Caki2 (cell line): Measurements from ENCODE around the gene SRGN. TPM values are rescaled to one million over a fixed set of nuclear protein-coding genes. Genes with fewer than 3 reads are reported as not detected.
"Not testable (repeated sequence)": the region's sequence is repeated elsewhere in the genome, so short reads cannot be mapped to it uniquely, and the experiment has no call there.

Experiments
- DNase-seq: peaks from one replicate; pipeline ENCODE4 v3.0.0-alpha.2; 2015; ENCODE audit warnings: low read depth
- in situ Hi-C: cut with HindIII; loops from 2 replicates; pipeline ENCODE4 v1.10.0; 2016; ENCODE audit warnings: low sequenced_read_pairs, low pct_unique_long_range_greater_than_20kb, mixed read lengths
- total RNA-seq: library from RNA; depleted of rRNA; stranded (reverse); fragments of >200 nt; shearing (Covaris generic); gene quantifications from 2 replicates; pipeline ENCODE4 v1.2.3, GENCODE V29; 2014; ENCODE audit warnings: low replicate concordance

Gene SRGN
- total RNA-seq, 1 experiment from 2014 or later: 293 TPM

DNA sequence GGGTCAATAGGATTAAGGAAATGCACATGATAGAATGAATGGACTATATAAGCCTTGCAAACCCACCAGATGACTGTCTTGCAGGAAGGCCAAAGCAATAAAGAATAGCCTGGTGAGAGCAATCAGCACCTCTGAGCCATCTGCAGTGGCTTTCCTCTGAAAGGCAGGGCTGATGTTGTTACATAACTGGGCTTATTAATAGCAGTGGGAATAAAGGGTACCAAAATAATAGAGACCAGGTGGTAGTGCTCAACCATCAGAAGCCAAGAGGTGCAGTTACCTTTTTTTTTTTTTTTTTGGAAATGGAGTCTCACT, 19.2 kb downstream of the SRGN start:
- DNase-seq: no peak
- in situ Hi-C loops: no loop called here

DNA sequence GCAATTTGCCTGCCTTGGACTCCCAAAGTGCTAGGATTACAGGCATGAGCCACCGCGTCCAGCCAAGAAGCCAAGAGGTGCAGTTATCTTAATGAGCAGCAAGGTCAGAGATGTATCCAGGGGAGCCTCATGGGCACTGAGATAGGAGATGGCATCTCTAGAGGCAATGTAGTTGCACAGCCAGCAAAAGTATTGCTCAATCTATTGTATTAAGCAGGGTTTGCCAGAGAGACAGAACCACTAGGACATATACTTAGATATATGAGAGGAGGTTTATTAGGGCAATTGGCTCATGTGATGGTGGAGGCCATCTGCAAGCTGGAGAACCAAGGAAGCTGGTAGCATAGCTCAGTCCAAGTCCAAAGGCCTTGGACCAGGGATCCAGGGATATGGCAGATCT, 19.8 kb downstream of the SRGN start:
- in situ Hi-C loops: no loop called here
- DNase-seq: no peak

DNA sequence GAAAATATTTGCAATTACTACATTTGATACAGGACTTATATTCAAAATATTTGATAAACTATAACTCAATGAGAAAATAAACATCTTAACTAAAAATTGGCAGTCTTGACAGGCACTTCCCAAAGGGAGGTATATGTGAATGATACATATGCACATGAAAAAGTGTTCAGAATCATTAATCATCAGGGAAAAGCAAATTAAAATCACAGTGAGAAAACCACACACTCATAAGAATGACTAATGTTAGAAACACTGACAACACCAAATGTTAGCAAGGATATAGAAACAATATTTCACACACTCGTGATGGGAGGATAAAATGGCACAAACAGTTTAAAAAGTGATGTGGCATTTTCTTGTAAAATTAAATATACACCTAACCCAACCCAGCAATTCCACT, 32.0 kb downstream of the SRGN start:
- in situ Hi-C loops: no loop called here
- no peak for DNase-seq

DNA sequence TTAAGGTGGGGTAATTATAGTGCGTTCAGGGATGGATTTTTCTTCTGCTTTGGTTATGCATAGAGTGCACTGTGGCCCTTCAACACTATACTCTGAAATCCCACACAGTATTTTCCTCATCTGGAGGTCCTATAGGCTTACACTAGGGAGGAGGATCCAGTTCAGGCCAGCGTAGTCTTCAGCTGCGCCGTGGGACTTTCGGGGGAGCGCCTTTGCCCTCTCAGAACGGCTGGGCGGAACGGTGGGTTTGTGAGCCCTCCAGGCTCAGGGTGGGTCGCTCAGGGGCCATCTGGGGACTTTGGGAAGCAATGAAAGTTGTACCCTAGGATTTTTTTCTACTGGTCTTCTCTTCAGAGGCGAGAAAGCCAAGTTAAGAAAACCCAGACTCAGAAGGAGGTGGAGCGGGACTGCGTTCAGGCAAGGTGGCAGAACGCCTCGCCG, 35.4 kb downstream of the SRGN start:
- no peak for DNase-seq
- in situ Hi-C loops: no loop called here

DNA sequence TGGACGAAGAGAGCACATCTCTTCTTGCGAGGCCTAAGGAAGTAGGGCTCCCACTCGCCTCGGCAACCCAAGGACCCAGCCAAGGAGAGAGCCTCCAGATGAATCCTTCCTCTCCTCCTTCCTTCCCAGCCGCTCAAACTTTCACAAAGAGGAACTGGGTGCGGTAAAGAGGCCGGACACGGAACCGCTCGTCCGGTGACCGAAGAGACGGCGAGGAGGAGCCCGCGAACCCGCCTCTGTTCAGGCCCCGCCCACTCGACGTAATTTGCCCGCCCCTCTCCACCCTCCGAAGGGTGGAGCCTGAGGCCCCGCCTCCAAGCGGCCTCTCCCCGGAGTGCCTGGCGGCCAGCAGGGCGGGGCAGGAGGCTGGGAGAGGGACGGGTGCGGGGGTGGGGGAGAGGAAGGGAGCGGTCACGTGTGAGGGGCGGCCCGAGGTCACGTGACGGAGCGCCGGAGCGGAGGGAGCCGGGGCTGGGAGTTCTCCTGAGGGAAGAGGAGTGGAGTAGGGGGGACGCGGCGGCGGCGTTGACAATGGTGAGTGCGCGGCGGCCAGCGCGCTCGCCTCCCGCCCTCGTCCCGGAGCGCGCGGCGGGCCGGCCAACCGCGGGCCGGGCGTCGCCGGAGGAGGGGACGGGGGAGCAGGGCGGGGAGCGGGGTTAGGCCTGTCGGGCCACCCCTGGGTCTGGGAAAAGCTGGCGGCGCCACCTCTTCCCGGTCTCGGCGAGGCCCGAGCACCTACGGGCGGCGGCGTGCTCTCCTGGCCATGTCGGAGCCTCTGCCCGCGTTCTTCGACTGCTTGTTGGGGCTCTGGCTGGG, 36.1 kb downstream of the SRGN start, which contains the start of gene VPS26A:
VPS26A (plus strand) TSS at position 432 of the 816 bp plus-strand sequence; CDS start at position 532, 100 bp downstream.
- peak; percentile 97 for DNase-seq
- in situ Hi-C loops: no loop called here

DNA sequence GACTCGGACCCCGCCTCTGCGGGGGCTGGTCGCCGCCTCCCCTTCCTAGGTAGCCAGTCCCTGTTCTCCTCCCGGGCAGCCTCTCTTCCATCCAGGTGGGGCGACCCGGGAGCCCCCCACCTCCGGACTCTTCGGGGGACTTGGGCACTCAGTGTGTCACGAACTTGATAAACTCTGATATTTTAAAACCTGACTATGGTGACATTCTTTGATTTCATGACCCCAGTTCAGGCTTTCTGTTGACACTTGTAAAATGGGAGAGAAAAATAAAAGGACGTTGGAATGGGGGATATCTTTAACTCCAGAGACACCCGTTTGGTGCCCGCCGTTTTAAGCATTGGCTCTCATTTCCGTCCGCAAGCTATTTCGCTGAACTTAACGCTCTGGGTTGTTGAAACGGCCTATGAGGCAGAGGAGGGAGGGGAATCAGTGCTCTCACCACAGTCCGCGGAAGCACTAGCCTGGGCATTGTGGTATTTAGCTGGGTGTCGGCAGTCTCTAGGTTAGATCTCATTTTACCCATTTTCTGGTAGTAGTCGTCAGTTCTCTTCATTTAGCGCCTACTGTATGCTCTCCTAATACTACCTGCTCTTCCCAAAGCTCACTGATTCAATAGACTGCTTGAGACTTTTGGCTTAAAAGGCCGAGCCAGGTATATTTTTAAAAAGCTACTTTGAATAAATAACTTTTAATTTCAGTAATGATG, 36.8 kb downstream of the SRGN start:
- peak; percentile 54 for DNase-seq

DNA sequence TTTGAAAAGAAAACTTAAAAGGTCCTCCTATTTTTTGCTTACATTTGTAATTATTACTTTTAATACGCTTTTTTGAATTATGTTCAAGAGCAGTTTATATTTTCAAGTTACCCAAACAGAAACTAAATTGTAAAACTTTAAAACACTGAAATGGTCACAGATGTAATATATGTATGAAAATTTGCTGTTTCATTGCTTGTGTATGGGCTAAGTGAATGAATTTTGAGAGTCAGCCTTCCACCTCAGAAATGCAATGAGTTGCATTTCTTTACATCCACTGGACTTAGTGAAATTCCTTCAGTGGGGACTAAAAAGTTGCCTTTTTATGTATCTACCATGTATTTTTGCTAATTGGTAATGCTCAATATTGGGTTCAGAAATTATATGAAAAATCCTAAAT, 37.7 kb downstream of the SRGN start:
- no peak for DNase-seq
- in situ Hi-C loops: no loop called here

More for the DNA sequence above, 36.8 kb downstream of the SRGN start:
- in situ Hi-C loops: no loop called here

DNA sequence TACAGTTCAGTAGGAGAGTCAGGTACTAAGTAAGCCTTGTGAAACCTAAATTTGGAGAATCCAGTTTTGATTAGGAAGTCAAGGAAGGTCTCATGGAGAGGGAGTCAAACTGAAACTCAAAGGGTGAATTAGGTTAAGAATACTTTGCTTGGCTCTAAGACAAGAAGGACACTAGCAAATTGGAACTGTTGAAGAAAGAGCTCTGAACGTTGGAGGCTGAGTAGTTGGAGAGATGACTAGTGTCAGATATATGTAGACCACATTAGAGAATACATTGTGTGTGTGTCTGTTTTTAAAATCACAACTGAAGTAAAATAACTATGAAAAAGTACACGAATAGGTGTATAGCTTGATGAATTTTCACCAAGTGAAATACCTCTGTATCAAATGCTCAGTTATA, 42.3 kb downstream of the SRGN start:
- DNase-seq: no peak
- in situ Hi-C loops: no loop called here

DNA sequence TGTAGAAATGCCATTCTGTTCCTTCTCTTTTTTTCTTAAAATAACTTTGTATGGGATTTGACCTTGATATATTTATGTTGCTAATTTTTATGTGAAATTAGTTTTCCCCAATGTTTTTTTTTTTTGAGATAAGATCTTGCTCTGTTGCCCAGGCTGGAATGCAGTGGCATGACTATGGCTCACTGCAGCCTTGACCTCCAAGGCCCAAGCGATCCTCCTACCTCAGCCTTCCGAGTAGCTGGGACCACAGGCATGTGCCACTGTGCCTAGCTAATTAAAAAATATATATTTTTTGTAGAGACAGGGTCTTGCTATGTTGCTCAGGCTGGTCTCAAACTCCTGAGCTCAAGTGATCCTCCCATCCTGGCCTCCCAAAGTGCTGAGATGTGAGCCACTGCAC, 52.1 kb downstream of the SRGN start:
- DNase-seq: no peak
- in situ Hi-C loops: no loop called here

DNA sequence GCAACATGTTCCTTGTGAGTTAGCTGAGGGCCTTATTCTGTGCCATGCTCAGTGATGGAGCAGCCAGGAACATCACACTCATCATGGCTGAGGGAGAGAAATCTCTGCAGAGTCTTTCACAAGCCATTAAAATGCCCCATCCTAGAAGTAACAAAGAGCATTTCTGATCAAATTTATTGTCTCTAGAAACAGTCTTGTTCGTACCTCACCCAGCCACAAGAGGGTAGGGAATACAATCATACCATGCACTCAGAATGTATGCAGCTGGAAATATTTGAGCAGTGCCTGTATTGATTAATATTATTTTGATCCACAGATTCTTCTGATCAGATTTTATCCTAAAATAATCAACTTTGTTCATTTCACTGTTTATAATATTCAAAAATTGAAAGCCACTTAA, 53.4 kb downstream of the SRGN start:
- no peak for DNase-seq
- in situ Hi-C loops: no loop called here

DNA sequence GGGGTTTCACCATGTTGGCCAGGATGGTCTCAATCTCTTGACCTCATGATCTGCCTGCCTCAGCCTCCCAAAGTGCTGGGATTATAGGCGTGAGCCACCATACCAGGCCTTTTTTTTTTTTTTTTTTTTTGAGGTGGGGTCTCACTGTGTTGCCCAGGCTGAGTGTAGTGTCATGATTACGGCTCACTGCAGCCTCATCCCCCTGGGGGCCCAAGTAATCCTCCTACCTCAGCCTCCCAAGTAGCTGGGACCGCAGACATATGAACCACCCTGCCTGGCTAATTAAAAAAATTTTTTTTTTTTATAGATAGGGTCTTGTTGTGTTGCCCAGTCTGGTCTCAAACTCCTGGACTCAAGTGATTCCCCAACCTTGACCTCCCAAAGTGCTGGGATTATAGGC, 54.2 kb downstream of the SRGN start:
- DNase-seq, in situ Hi-C loops: not testable (repeated sequence)

DNA sequence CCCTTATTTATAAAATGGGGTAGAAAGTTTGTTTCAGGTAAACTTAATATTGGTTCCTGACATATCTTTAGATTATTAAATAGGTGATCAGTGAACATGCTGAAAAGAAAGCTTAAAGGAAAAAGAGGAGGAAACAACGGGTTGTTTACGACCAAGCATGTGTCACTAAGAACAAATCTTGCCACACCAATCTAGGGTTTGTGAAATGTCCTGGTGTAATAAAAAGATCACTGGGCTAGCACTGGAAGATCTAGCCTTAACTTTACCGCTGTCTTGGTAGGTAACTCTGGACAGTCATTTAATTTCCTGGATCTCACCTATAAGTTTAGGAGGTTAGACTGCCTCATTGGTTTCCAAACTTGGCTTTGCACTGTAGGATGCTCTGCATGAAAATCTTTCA, 55.1 kb downstream of the SRGN start:
- in situ Hi-C loops: no loop called here
- DNase-seq: no peak

DNA sequence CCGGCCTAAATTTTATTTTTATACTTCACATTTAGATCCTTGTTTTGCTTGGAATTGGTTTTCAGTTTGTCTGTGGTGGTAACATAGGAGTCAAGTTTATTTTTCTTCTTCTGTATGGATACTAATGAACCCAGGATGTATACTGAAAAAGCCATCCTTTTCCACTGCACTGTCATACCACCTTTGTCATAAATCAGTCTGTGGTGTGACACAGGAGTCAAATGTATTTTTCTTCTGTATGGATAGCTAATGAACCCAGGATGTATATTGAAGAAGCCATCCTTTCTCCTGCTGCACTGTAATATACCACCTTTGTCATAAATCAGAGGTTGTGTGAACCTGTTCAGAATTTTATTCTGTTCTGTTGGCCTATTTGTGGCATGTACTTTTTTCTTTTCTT, 57.4 kb downstream of the SRGN start:
- in situ Hi-C loops: no loop called here
- no peak for DNase-seq

DNA sequence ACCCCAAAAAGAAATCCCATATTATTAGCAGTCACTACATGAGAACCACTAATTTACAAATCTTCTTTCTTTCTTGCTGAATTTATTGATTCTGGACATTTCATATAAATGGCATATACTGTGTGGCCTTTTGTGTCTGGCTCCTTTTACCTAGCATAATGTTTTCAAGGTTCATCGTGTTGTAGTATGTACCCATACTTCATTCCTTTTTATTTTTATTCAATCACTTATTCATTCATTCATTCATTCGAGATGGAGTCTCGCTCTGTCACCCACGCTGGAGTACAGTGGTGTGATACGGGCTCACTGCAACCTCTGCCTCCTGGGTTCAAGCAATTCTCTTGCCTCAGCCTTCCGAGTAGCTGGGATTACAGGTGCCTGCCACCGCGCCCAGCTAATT, 58.0 kb downstream of the SRGN start:
- DNase-seq: no peak
- in situ Hi-C loops: no loop called here

DNA sequence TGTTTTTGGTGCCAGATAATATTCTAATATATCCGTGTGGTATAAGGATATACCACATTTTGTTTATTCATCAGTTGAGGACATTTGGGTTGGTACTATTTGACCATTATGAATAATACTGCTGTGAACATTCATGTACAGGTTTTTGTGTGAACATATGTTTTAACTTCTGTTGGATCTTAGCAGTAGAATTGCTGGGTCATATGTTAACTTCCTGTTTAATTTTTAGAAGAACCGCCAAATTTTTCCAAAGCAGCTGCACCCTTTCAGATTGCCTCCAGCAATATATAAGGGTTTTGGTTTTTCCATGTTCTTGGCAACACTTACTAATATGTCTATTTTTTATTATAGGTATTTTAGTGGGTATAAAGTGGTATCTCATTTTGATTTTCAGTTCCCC, 58.9 kb downstream of the SRGN start:
- in situ Hi-C loops: no loop called here
- no peak for DNase-seq

DNA sequence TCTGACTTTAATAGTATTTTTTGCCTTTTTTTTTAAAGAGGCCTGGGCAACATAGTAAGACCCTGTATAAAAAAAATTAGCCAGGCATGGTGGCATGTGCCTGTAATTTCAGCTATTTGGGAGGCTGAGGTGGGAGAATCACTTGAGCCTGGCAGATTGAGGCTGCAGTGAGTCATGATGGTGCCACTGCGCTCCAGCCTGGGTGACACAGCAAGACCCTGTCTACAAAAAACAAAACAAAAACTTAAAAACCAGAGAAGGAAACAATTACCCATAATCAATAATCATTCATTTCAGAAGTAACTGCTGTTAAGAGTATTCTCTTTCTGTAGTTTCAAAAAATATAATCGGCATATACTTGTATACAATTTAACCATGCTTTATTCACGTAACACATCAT, 64.1 kb downstream of the SRGN start:
- DNase-seq: no peak
- in situ Hi-C loops: no loop called here

DNA sequence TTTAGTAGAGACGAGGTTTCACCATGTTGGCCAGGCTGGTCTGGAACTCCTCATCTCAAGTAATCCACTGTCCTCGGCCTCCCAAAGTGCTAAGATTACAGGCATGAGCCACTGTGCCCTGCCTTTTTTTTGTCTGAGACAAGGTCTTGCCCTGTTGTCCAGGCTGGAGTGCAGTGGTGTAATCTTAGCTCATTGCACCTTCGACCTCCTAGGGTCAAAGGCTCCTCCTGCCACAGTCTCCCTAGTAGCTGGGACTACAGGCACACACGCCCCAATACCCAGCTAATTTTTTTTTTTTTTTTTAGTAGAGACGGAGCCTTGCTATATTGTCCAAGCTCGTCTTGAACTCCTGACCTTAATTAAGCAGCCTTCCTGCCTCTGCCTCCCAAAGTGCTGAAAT, 65.3 kb downstream of the SRGN start:
- DNase-seq: no peak
- in situ Hi-C loops: no loop called here
